ENCODE results near the gene EDN2.

EDN2 gene

GRCh38 chr1:41497461-41498030 is 13.1 kb upstream of the EDN2 start:
- no peak for DNase-seq

GRCh38 chr1:41497056-41497440 is 12.6 kb upstream of the EDN2 start:
- no peak for DNase-seq

- DNase-seq = peak; percentile 70
These were observed 11.9 kb upstream of the EDN2 start for GRCh38 chr1:41496080-41497055.

- peak; percentile 36 for DNase-seq
These were observed 10.9 kb upstream of the EDN2 start for GRCh38 chr1:41495210-41495948.

GRCh38 chr1:41494351-41495209 is 10.1 kb upstream of the EDN2 start:
- no peak for DNase-seq

GRCh38 chr1:41493626-41494350 is 9.3 kb upstream of the EDN2 start:
- no peak for DNase-seq

- peak; percentile 25 for DNase-seq
These were observed 8.6 kb upstream of the EDN2 start for GRCh38 chr1:41493117-41493536.

- peak; percentile 71 for DNase-seq
These were observed 7.9 kb upstream of the EDN2 start for GRCh38 chr1:41492341-41492848.

GRCh38 chr1:41490911-41491310 is 6.4 kb upstream of the EDN2 start:
- no peak for DNase-seq

- DNase-seq = no peak
These were observed 5.1 kb upstream of the EDN2 start for GRCh38 chr1:41489561-41489960.

GRCh38 chr1:41488040-41488951 is 3.8 kb upstream of the EDN2 start:
- DNase-seq = no peak

- DNase-seq = peak; percentile 49
These were observed 2.9 kb upstream of the EDN2 start for GRCh38 chr1:41487126-41488039.

- DNase-seq = peak; percentile 15
These were observed 2.1 kb upstream of the EDN2 start for GRCh38 chr1:41486371-41487125.

- DNase-seq = no peak
These were observed 1.5 kb upstream of the EDN2 start for GRCh38 chr1:41486053-41486370.

- no peak for DNase-seq
These were observed 1.1 kb upstream of the EDN2 start for GRCh38 chr1:41485605-41486004.

- no peak for DNase-seq
These were observed 502 bp downstream of the EDN2 start for GRCh38 chr1:41483960-41484401.

GRCh38 chr1:41483001-41483850 is 1.3 kb downstream of the EDN2 start:
- no peak for DNase-seq
